Subcutaneous adipose tissue (tissue), 4 donors: ENCODE data around the gene MMP24. TPM values are rescaled to one million over a fixed set of nuclear protein-coding genes. Genes with fewer than 3 reads are reported as not detected.

ENCODE experiments used
- total RNA-seq, 4 donors: library from RNA; depleted of rRNA; stranded (reverse); fragments of >200 nt; gene quantifications; one replicate each; pipeline ENCODE4 v1.1.0, GENCODE V29; 2016
- TF ChIP-seq, protein P1 (sequence below): fragments of 450-650 bp; IDR thresholded peaks from one replicate; pipeline ENCODE4 v1.5.1; 2016; ENCODE audit warnings: low read depth, mild to moderate bottlenecking, control low read depth, antibody characterized with exemption, moderate library complexity

MMP24 gene
- total RNA-seq, 4 donors from 2014 or later, result 0.17 to 1.3 (median 0.66) TPM; not detected in 1

DNA sequence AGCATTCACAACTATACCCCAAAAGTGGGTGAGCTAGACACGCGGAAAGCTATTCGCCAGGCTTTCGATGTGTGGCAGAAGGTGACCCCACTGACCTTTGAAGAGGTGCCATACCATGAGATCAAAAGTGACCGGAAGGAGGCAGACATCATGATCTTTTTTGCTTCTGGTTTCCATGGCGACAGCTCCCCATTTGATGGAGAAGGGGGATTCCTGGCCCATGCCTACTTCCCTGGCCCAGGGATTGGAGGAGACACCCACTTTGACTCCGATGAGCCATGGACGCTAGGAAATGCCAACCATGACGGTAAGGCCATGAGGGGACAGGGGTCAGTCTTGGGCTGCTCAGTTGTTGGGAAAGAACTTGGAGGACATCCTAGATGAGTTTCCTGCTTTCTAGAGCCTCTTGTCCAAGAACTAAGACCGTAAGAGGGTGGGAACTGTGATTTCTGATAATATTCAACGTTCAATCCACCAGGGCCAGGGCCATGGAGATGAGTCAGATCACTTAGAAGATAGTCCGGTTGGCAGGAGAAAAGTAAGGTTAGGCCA, 28.0 kb downstream of the MMP24 start:
- TF ChIP-seq, protein P1, sequence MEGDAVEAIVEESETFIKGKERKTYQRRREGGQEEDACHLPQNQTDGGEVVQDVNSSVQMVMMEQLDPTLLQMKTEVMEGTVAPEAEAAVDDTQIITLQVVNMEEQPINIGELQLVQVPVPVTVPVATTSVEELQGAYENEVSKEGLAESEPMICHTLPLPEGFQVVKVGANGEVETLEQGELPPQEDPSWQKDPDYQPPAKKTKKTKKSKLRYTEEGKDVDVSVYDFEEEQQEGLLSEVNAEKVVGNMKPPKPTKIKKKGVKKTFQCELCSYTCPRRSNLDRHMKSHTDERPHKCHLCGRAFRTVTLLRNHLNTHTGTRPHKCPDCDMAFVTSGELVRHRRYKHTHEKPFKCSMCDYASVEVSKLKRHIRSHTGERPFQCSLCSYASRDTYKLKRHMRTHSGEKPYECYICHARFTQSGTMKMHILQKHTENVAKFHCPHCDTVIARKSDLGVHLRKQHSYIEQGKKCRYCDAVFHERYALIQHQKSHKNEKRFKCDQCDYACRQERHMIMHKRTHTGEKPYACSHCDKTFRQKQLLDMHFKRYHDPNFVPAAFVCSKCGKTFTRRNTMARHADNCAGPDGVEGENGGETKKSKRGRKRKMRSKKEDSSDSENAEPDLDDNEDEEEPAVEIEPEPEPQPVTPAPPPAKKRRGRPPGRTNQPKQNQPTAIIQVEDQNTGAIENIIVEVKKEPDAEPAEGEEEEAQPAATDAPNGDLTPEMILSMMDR, result no peak

GRCh38 chr20:35257175-35257909, 30.9 kb downstream of the MMP24 start:
- TF ChIP-seq, protein P1, result no peak

GRCh38 chr20:35260426-35260825, 33.9 kb downstream of the MMP24 start:
- TF ChIP-seq, protein P1, result no peak

DNA sequence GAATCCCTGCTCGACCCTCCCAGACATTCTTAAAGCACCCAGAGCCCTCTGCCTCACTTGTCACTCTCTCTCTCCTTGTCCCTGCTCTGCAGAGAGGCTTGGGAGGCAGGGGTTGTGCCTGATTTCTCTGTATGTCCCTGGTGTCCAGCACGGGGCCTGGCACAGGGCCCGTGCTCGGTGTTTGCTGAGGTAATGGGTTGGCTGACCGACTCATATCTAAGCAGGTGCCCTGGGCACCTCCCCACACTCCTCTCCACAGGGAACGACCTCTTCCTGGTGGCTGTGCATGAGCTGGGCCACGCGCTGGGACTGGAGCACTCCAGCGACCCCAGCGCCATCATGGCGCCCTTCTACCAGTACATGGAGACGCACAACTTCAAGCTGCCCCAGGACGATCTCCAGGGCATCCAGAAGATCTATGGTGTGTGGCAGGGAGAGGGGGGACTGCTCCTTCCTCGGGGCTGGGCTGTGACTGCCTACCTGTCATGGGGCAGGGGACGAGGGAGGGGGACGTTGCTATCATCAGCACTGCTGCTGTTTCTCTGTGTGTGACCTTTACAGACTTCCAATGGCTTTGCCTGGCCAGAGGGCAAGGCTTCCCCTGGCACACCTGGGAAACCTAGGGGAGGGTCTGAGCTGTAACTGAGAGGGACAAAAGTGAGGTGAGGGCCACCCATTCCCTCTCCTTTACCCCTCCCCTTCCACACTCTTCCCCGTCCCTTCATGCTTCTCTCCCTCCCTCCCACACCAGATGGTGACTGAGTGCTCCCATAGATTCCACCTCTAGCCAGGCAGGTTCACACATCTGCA, 37.2 kb downstream of the MMP24 start:
- TF ChIP-seq, protein P1, result no peak

DNA sequence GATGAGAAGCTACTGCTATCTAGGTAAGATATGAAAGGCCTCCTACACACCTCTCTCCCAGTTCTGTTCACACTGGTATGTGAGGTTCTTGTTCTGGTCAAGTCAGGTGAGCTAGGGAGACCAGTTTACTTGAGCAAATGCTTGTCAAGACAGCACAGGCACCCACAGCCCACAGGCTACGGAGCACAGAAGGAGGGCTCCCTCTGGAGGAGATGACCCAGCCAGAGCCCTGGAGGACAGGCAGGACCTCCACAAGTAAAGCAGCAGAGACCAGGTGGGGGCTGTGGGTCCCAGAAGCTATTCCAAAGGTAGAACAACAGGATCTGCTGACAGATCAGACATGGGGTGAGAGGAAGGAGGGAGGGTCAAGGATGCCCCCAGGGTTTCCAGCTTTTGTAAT, 38.3 kb downstream of the MMP24 start:
- TF ChIP-seq, protein P1, result no peak

DNA sequence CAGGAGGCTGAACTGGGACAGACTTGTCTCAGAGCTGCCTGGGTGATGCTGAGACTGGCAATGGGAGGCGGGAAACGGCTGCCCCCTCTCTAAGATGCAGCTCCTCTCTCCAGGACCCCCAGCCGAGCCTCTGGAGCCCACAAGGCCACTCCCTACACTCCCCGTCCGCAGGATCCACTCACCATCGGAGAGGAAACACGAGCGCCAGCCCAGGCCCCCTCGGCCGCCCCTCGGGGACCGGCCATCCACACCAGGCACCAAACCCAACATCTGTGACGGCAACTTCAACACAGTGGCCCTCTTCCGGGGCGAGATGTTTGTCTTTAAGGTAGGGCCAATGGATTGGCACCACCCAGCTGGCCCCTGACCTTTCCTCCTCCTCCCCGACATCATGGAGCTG, 40.6 kb downstream of the MMP24 start:
- TF ChIP-seq, protein P1, result no peak
